Measurements from ENCODE around the gene MPND.

Gene MPND

GRCh38 chr19:4396949-4397783 is 53.8 kb downstream of the MPND start:
- in situ Hi-C loops (cut with HindIII; ENCODE audit: low sequenced_read_pairs): no loop called here

GRCh38 chr19:4399812-4400134 is 56.4 kb downstream of the MPND start:
- in situ Hi-C loops (cut with HindIII; ENCODE audit: low sequenced_read_pairs): no loop called here

GRCh38 chr19:4400135-4400936 is 57.0 kb downstream of the MPND start, which contains the start of gene SH3GL1:
TSS of gene SH3GL1 (minus strand) at chr19:4400547. CDS start at chr19:4400368, 179 bp downstream.
- in situ Hi-C loops (cut with HindIII; ENCODE audit: low sequenced_read_pairs): no loop called here

GRCh38 chr19:4401769-4402170 is 58.4 kb downstream of the MPND start:
- in situ Hi-C loops (cut with HindIII; ENCODE audit: low sequenced_read_pairs): no loop called here

GRCh38 chr19:4402171-4403004 is 59.0 kb downstream of the MPND start, which contains the start of gene CHAF1A:
TSS of gene CHAF1A (plus strand) at chr19:4402640. CDS start at chr19:4402763, 123 bp downstream.
- in situ Hi-C loops (cut with HindIII; ENCODE audit: low sequenced_read_pairs): no loop called here

GRCh38 chr19:4403005-4403761 is 59.8 kb downstream of the MPND start:
- in situ Hi-C loops (cut with HindIII; ENCODE audit: low sequenced_read_pairs): no loop called here

GRCh38 chr19:4405977-4406376 is 62.6 kb downstream of the MPND start:
- in situ Hi-C loops (cut with HindIII; ENCODE audit: low sequenced_read_pairs): no loop called here

GRCh38 chr19:4406626-4407025 is 63.3 kb downstream of the MPND start:
- in situ Hi-C loops (cut with HindIII; ENCODE audit: low sequenced_read_pairs): no loop called here

GRCh38 chr19:4409123-4409933 is 66.0 kb downstream of the MPND start:
- in situ Hi-C loops (cut with HindIII; ENCODE audit: low sequenced_read_pairs): no loop called here
